ENCODE measurements around the gene ANKRD31. TPM values are rescaled to one million over a fixed set of nuclear protein-coding genes. Genes with fewer than 3 reads are reported as not detected.

The ANKRD31 gene
- total RNA-seq, 1 experiment from 2014 or later: 0.11 TPM

DNA sequence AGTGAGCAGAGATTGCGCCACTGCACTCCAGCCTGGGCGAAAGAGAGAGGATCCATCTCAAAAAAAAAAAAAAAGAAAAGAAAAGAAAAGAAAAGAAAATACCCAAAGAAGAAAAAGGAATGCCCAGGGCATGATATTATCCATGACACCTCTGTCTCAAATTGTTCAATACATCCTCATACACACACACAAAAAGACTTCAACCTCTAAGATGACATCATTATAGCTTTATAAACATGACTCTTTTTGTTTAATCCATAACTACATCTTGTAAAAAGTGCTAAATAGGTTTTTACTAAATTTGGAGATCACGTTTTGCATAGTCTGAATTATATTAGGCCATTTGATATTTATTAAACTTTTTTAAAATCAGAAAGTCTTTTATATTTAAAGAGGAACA, 33.1 kb downstream of the ANKRD31 start:
- TF ChIP-seq, protein P1, sequence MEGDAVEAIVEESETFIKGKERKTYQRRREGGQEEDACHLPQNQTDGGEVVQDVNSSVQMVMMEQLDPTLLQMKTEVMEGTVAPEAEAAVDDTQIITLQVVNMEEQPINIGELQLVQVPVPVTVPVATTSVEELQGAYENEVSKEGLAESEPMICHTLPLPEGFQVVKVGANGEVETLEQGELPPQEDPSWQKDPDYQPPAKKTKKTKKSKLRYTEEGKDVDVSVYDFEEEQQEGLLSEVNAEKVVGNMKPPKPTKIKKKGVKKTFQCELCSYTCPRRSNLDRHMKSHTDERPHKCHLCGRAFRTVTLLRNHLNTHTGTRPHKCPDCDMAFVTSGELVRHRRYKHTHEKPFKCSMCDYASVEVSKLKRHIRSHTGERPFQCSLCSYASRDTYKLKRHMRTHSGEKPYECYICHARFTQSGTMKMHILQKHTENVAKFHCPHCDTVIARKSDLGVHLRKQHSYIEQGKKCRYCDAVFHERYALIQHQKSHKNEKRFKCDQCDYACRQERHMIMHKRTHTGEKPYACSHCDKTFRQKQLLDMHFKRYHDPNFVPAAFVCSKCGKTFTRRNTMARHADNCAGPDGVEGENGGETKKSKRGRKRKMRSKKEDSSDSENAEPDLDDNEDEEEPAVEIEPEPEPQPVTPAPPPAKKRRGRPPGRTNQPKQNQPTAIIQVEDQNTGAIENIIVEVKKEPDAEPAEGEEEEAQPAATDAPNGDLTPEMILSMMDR (conservative IDR thresholded peaks at IDR 0.05): no peak
- Histone ChIP-seq H3K9me3 (ENCODE audit: control insufficient read depth, low read depth, low read length) (no peaks in the 10 kb centered on the region), H4K20me1 (ENCODE audit: control insufficient read depth, insufficient read depth, insufficient read length) (no peaks in the 10 kb centered on the region), H2BK20ac (ENCODE audit: low read depth, low read length, poor library complexity, severe bottlenecking) (no peak overlapping the region), H2AFZ (ENCODE audit: low read length) (no peak overlapping the region), H3K14ac (ENCODE audit: insufficient read depth, low read length) (no peak overlapping the region), H3T11ph (ENCODE audit: low read length) (no peak overlapping the region), H3K23me2 (ENCODE audit: insufficient read length, low read depth, low read length, poor library complexity, severe bottlenecking) (no peaks in the 10 kb centered on the region), H2BK12ac (ENCODE audit: insufficient read length, low read depth, low read length) (no peak overlapping the region), H3K27ac (ENCODE audit: insufficient read length, low read depth, low read length) (no peak overlapping the region), H3K79me1 (ENCODE audit: insufficient read depth, low read depth, low read length, poor library complexity, severe bottlenecking) (no peaks in the 10 kb centered on the region), H3K4me1 (ENCODE audit: insufficient read depth, low read length) (no peaks in the 10 kb centered on the region), H2AK5ac (ENCODE audit: insufficient read length, low read length) (no peak overlapping the region), H3K23ac (ENCODE audit: insufficient read length, low read depth, low read length) (no peak overlapping the region), H4K91ac (ENCODE audit: insufficient read length, low read depth, low read length) (no peak overlapping the region), H2BK15ac (ENCODE audit: low read depth, low read length) (no peak overlapping the region), H3K9ac (ENCODE audit: extremely low read depth, insufficient read length, low read length) (no peak overlapping the region), H3K56ac (ENCODE audit: insufficient read length, low read depth, low read length) (no peak overlapping the region), H2BK120ac (ENCODE audit: low read depth, low read length, poor library complexity, severe bottlenecking) (no peak overlapping the region), H4K5ac (ENCODE audit: insufficient read length, low read depth, low read length) (no peak overlapping the region), H3K79me2 (ENCODE audit: insufficient read depth, low read length) (no peaks in the 10 kb centered on the region), H3K4me2 (ENCODE audit: insufficient read depth, insufficient read length, low read length) (no peak overlapping the region), H2BK5ac (ENCODE audit: insufficient read length, low read length) (no peak overlapping the region), H3K4ac (ENCODE audit: low read depth, low read length) (no peak overlapping the region), H3K18ac (ENCODE audit: insufficient read length, low read depth, low read length) (no peak overlapping the region), H4K8ac (replicated peaks; ENCODE audit: insufficient read length, low read depth, low read length) (no peak overlapping the region), H3K27me3 (ENCODE audit: insufficient read depth, low read length) (no peaks in the 10 kb centered on the region)
- no peaks in the 10 kb centered on the region for H3K4me1 Mint-ChIP-seq
- WGBS (ENCODE audit: extremely low coverage, insufficient read length, low lambda C conversion rate): no CpG with 5 or more reads among the region's 3 CpGs
- no peak overlapping the region for H3K4me3 Mint-ChIP-seq
- no peak for DNase-seq
- H3K36me3 Mint-ChIP-seq (ENCODE audit: insufficient read depth in 1 of 3, low read depth in 3 of 3): no peaks in the 10 kb centered on the region
- no peaks in the 10 kb centered on the region for H3K9me3 Mint-ChIP-seq
- H3K27ac Mint-ChIP-seq: no peak overlapping the region
- no peaks in the 10 kb centered on the region for H3K27me3 Mint-ChIP-seq (ENCODE audit: low read depth)
